HG03432 (cell line): ENCODE results near the gene CCDC47.
A peak's percentile ranks its signal among the peaks of the same experiment; 100 is the strongest.

Experiments used
- ATAC-seq: cut with Tn5 transposase; IDR thresholded peaks from one replicate; pipeline ENCODE4 v1.9.1; 2021; ENCODE audit warnings: mild to moderate bottlenecking, moderate library complexity; ENCODE audit not compliant: unreplicated experiment

Gene CCDC47

DNA sequence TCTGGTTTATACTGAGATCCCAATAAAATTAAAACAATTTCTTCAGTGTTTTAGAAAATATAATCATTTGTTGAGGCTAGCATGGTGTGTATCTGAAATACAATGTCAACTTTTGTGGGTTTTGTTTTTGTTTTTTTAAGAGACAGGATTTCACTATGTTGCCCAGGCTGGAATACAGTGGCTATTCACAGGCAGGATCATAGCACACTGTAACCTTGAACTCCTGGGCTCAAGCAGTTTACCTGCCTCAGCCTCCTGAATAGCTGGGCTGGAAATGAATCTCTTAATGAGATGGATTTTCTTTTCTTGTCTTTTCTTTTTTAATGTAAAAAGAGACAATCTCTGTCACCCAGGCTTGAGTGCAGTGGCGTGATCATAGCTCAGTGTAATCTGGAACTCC is 12.7 kb upstream of the CCDC47 start:
- ATAC-seq, result no peak

DNA sequence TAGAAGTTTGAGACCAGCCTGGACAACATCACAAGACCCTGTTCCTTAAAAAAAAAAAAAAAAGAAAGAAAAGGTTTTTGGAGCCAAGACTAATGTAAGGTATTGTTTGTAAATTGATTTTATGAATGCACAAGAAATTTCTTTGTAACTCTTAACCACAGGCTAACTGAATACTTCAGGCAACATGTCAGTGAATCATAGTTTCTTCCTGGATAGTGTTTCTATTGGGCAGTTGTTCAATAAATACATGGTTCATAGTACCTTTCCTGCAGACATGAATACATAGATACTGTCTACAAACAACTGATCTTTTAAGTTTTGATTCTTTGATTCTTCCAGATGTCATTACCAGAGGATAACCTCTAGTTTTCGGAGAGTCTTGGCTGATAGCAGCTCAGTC is 12.2 kb upstream of the CCDC47 start:
- ATAC-seq, result no peak

GRCh38 chr17:63783522-63783921 is 10.1 kb upstream of the CCDC47 start:
- ATAC-seq, result no peak

DNA sequence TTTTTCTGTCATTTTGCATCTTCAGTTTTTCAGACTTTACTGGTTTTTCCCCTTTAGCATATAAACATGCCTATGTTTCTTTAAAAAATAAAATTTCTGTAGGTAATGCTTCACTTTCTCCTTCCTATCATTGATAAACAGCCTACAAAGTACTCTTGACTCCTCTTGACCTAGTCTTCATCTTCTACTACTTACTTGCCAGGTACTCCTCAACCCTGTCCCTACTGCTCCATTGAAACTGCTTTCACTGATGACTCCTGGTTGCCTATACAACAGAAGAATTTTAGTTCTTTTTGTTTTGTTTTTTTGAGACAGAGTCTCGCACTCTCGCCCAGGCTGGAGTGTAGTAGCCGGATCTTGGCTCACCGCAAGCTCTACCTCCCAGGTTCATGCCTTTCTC is 7.5 kb upstream of the CCDC47 start:
- no peak for ATAC-seq

DNA sequence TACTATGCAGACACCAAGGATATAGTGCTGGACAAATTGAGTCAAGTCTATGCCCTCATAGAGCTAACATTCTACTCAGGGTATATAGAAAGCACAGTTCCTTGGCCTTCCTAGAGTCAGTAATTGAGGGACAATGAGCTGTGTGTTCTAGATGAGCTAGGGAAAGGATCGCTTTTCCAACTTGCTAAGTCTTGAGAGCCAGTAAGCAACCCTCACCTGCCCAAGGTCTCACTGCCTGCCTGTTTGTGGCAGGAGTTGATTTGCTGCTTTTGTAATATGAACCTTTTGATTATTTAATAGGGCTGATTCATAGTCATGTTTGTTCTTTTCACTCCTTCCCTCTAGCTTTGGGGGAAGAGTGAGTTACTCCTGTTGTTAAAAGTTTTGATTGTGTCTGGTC is 7.1 kb upstream of the CCDC47 start:
- no peak for ATAC-seq

DNA sequence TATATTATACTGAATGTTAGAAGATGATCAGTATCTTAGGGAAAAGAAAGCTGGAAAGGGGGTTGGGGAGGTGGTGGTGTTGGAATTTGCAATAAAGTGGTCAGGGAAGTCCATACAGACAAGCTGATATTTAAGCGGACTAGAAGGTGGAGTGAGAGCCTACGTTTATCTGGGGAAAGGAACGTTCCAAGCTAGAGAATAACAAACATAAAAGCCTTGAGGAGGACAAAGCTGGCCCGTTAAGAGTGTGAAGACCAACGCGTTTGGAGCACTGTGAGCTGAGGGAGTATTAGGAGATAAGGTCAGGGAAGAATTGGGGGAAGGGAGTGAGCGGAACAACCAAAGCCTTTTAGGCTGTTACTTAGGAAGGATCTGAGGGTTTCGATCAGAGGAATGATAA is 2.0 kb upstream of the CCDC47 start:
- ATAC-seq, result no peak

GRCh38 chr17:63774969-63775265 is 1.5 kb upstream of the CCDC47 start:
- no peak for ATAC-seq

DNA sequence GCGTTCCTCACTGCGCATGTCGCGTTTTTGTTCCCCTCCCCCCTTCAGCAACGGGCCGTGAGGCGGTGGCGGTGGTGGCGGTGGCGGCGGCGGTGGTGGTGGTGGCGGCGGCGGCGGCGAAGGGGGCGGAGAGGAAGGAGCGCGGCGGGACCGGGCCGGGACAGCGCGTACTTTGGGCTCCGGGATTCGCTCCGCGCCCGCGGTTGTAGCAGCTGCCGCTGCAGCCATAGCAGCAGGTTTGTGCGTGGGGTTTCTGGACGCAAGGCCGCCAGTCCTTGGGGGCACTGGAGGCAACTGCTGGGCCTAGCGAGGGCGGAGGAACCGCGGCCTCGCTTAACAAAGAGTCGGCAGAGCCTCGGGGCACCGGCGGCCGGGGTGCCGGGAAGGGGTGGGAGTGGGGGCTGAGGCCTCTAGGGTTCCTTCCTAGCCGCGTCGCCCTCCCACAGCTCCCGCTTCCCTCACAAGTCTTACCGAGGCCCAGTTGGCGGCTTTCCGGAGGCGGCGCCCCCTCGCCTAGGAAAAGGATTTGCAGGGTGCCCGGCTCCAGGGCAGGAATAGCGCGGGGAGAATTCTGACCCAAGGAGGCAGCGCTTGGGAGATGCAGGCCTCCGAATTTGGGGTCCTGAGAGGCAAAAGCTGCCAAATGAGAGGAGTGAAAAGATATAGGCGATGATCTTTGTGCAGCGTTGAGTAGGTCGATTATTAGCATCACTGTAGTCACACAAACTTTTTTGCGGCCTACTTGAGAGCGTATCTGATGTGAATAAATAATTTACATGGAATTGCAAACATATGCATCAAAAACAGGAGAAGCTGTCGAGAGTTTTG is 958 bp upstream of the CCDC47 start, which contains the start of gene DDX42:
Gene DDX42, plus strand, starts transcription at position 30 of the 828 bp plus-strand sequence. CDS start 12,880 bp downstream, outside the sequence.
- peak; percentile 9 for ATAC-seq

- ATAC-seq, result no peak
Observed at GRCh38 chr17:63772801-63773271, 561 bp downstream of the CCDC47 start.

GRCh38 chr17:63768433-63768832 is 5.0 kb downstream of the CCDC47 start:
- ATAC-seq, result no peak

DNA sequence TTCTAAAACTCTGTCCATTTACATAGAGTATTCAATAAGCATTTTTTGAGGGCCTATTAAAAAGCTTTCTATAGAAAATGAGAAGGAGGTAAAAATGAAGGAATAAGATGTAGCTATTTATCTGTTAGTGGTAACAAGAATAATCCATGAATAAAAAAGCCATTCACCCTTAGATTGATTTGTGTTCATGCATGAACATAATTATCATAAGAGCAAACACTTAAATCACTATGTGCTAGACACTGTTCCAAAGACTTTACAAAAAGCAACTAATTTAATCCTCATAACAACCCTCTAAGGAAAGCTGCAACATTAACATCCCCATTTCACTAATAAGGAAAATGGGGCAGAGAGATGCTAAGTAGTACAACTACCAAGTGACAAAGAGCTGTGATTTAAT is 6.6 kb downstream of the CCDC47 start:
- no peak for ATAC-seq

DNA sequence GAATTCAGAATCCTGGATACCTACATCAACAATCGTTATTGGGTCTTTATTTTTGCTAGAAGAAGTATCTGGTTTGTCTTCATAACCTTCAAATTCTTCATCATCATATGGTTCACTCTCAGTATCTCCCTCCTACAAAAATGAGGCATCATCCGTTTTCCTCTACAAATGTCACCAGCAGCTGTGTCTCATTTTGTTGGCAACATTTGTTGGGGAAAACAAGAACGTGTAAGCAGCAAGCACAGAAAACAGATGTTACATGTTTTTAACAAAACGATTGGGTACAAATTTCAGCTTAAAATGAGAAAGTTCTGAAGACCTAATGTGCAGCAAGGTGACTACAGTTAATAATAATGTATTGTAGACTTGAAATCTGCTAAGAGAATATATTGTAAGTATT is 8.7 kb downstream of the CCDC47 start:
- no peak for ATAC-seq

GRCh38 chr17:63762161-63763078 is 11.0 kb downstream of the CCDC47 start:
- no peak for ATAC-seq

DNA sequence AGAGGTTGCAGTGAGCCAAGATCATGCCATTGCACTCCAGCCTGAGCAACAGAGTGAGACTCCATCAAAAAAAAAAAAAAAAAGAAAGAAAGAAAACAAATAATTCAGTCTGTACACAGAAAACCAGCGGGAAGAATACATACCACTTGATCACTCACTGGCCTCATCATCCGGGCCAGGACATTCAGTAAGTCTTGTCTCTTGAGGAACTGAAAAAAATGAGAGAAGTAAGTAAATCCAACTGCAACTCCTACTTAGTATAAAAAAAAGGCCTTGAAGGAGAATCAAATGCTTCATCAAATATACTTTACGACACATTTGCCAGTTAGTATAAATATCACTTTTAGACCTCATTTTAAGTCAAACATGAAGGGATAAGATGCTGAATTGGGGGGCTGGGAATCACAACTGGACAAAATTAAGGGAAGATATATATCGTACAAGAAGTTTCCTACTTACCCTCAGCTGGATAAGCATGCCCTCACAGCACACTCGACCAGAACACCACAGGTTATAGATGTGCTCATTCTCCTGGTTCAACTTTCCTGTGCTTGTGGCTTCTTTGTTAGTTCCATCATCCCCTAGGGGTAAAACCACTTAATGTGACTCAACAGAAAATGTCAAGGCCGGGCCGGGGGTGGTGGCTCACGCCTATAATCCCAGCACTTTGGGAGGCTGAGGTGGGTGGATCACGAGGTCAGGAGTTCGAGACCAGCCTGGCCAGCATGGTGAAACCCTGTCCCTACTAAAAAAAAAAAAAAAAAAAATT is 12.4 kb downstream of the CCDC47 start:
- ATAC-seq, result no peak

DNA sequence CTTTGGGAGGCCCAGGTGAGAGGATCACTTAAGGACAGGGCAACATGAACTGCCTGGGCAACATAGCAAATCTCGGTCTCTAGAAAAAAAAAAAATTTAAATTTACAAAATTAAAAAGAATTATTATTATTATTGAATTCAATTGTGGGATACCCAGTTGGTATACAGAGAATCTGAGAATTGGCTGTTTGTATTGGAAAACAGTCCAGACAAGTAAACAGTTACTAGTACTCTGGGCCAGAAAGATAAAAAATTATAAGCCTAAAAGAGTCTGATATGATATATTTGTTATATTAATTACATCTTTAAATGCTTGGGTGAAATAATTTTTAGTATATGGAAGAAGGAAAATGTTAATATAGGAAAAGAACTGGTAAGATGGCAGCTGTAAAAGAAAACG is 15.0 kb downstream of the CCDC47 start:
- ATAC-seq, result no peak

DNA sequence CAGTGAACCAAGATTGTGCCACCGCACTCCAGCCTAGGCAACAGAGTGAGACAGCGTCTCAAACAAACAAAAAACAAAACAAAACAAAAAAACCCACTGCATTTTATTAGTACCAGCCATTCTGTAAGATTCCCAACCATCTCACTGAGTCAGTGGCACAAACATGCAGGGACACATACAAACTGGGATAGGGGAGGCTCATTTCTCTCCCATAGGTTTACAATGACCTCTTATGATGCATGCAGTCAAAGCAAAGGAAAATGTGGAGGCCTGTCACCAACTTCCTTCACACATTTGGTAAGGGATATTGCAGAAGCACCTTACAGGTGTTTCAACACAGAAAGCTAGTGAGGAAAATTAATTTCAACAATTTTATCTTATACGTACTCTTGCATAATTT is 19.4 kb downstream of the CCDC47 start:
- ATAC-seq, result no peak

- no peak for ATAC-seq
Observed at GRCh38 chr17:63753215-63753614, 20.2 kb downstream of the CCDC47 start.

- no peak for ATAC-seq
Observed at GRCh38 chr17:63752707-63753106, 20.7 kb downstream of the CCDC47 start.

DNA sequence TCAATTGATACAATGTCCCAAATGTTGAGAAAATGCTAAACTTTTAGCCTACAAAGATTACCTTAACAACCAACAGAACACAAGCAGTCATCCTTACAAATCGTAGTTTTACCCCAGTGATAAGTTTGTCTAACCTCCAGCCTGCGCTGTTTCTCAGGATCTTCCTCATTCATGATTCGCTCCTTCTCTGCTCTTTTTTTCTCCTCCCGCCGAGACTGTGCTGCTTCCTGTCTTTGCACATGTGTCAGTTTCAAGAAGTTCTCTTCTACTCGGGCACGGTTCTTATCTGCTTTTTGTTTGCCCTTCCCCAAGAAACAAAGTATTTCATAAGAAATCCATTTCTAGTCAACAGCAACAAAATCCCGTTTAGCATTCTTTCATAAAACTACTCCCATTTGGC is 21.6 kb downstream of the CCDC47 start:
- no peak for ATAC-seq

DNA sequence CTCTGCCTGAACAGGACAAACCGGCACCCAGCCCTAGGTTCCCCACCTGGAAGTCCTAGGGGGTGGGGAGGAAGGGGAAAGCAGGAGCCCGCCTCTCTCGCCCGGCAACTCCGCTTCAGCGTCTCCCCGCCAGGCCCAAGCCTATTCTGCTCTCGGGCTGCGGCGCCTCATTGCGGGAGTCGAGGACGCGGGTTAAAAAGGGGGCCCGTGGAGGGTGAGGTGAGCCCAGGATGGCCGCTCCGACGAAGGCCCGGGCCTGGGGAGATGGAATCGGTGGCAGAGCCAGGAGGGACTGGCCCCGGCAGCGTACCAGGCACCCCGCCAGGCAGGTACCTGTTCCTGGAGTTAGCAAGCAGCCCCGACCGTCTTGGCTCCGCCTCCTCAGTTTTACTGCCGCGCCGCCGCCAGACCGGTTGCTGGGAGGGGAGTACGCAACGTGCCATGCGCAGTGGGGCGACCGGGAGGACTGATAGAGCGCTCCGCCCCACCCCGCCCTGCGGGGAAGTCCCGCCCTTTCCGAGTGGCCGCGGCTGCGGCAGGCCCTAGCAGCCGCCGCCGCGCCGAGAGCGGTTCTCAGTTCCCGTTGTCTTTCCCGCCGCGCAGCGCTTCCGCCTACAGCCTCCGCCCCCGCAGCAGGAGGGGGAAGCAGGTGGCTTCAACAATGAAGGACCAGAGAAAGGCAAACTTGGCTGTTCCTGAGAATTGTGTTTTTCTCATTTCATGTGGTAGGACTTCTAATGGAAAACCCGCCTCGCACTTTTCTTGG is 31.8 kb downstream of the CCDC47 start, which contains the start of gene STRADA:
Gene STRADA, minus strand, starts transcription at position 392 of the 766 bp plus-strand sequence. CDS start 13,430 bp downstream, outside the sequence.
- peak; percentile 91 for ATAC-seq

DNA sequence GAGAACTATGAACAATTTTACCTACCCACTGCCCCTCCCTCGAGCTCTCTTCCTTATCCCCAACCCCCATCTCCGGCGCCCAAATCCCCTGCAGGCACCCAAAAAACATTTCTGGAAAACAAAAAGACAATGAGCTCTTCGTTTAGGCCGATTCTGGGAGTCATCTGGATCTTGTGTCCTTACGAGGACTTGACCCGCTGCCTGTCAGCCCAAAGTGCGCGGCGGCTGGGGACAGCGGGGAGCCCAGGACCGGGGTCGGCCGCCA is 32.3 kb downstream of the CCDC47 start:
- ATAC-seq, result peak; percentile 30
